Heart left ventricle (tissue), 13 donors: ENCODE measurements around the gene CATSPERZ.

ENCODE experiments used
- CTCF ChIP-seq, 12 donors: fragments of 200-600 bp; sonication (generic) in 4 of 12; IDR thresholded peaks; one replicate each; pipeline versions ENCODE4 v1.5.0 to v1.8.0; 2018 to 2022; ENCODE audit warnings: antibody characterized with exemption in 12 of 12, mild to moderate bottlenecking in 5 of 12
- POLR2A ChIP-seq, 2 donors: fragments of 450-650 bp; IDR thresholded peaks; one replicate each; pipeline ENCODE4 v1.6.1; 2017; ENCODE audit warnings: antibody characterized with exemption in 2 of 2, mild to moderate bottlenecking in 2 of 2, moderate library complexity in 2 of 2
- donor health status: ischemic (EF 13 %, LVEDD 7.1; RV severe dilation, severe dysfunction).
- donor health status: DM: no; HTN: yes; CAD: no.
- donor health status: DM: no; HTN: no; CAD: no.
- donor health status: ischemic (EF 25% LVEDD 6.9; RV normal size, moderate dysfunction).
- donor health status: ischemic (EF 25% LVEDD 5.7; RV mildly dilated, moderate dysfunction).
- donor health status: ischemic (EF 35%, LVEDD 5.7; RV mildly dilated, moderate dysfunction).
- donor health status: nonischemic (EF 11% LVEDD 7.7; RV severe dilation, severe dysfunction).
- donor health status: DM: yes; HTN: yes; CAD: no.
- donor health status: PGD.
- donor health status: ischemic (EF 29% LVEDD 5.4; RV normal size, mild dysfunction).
- donor health status: nonischemic (EF 23%, LVEDD 6.1; RV moderate dilation, normal function).

GRCh38 chr11:64292460-64293254 lies 7.5 kb upstream of the CATSPERZ start:
- no peak for TF ChIP-seq CTCF (IDR thresholded peaks at IDR 0.05)
- no peak for TF ChIP-seq POLR2A (IDR thresholded peaks at IDR 0.05)
